Measurements from ENCODE around the gene HSPB6.

The HSPB6 gene

DNA sequence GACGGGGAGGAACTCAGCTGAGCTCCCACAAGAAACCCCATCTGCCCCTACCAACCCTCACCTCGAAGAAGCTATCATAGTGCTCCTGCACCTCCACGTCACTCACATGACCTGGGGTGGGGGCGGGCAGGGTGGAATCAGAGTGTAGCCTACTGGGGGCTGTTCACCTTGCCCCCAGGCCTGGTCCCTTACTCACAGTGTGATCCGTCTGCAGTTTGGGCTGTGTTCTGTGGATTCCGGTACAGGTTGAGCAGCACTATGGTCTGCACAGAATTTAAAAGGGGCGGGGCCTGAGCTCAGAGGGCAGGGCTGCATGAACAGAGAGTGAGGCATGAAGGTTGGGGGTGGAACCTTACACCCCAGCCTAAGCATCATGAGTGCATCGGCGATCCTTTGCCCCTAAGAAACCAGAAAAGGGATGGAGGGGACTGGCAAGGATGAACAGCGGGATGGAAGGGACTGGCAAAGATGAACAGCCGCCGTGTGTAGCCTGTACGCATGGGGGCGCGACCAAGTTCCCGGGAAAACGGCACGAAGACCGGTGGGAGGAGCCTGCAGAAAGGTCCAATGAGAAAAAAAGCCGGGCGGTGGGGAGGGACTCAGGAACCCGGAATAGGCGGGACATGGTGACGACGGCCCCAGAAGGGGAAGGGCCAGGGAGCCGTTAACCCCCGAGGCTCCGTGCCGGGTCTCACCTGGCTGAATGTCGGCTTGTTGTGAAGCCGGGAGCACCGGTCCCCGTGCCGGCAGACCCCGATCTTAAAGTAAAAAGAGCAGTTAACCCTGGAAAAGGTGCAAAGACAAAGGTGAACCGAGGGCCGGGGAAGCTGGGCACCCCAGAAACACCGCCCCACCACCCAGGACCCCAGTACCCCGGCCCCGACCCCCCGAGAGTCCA is 12.2 kb downstream of the HSPB6 start:
- peak; percentile 85 to 93 for DNase-seq

- no peak for DNase-seq
Measured at GRCh38 chr19:35743640-35744429, 13.0 kb downstream of the HSPB6 start.

DNA sequence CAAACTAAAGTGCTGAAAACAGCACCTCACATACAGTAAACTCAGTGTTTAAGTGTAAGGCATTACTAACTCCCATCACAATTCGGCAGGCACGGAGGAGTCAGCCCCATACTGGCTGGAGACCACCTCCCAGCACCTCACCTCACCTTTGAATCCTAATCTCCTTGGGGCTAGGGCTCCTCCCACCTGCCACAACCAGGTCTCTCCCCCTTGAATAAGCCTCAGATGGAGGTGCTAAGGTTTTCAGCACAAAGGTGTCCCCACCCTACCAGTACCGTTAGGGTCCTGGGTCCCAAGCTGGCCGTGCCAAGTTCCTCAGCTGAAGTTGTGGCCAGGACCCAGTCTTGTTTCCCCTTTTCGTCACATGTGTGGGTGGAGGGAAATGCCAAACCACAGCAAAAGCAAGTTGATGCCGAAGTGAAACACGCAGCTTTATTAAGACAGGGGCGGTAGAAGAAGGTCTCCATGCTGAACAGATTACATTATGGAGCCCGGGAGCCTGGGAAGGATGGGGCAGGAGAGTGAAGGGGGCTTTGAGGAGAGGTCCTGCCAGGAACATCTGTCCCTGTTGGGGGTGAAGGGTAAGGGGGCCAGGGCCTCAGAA is 14.6 kb downstream of the HSPB6 start, which contains the start of gene IGFLR1:
TSS of gene IGFLR1 (minus strand) at position 332 of the 604 bp plus-strand sequence. CDS start 1,272 bp downstream, outside the sequence.
- peak; percentile 67 to 71 for DNase-seq

DNA sequence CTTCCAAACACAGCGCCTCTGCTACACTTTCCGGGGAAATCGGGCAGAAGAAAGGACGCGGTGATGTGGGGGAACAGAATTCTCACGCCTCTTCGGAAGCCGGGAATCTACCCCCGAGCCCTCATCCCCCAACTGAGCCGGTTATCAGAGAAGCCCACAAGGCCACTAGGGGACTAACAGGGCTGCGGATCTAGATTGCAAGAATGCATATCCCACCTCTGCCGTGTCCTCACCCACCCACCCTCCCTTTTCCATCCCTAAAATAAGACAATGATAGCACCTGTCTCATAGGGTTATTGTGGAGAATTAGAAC is 15.7 kb downstream of the HSPB6 start:
- DNase-seq: no peak

- peak; percentile 94 to 97 for DNase-seq
Measured at GRCh38 chr19:35740423-35741202, 16.2 kb downstream of the HSPB6 start.

DNA sequence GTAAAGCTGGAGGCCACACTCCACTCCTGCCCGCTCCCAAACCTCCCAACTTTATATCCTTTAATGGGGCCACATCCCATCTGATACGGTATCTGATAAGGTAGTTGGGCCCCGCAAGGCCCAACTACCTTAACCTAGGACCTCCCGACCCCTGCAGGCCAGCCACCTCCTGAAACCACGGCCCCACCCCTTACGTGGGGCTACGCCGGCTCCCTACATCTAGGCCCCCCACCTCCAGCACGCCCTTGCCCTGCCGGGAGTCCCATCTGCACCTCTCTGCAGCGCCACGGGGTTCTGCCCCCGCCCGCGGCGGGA is 16.8 kb downstream of the HSPB6 start:
- DNase-seq: no peak

DNA sequence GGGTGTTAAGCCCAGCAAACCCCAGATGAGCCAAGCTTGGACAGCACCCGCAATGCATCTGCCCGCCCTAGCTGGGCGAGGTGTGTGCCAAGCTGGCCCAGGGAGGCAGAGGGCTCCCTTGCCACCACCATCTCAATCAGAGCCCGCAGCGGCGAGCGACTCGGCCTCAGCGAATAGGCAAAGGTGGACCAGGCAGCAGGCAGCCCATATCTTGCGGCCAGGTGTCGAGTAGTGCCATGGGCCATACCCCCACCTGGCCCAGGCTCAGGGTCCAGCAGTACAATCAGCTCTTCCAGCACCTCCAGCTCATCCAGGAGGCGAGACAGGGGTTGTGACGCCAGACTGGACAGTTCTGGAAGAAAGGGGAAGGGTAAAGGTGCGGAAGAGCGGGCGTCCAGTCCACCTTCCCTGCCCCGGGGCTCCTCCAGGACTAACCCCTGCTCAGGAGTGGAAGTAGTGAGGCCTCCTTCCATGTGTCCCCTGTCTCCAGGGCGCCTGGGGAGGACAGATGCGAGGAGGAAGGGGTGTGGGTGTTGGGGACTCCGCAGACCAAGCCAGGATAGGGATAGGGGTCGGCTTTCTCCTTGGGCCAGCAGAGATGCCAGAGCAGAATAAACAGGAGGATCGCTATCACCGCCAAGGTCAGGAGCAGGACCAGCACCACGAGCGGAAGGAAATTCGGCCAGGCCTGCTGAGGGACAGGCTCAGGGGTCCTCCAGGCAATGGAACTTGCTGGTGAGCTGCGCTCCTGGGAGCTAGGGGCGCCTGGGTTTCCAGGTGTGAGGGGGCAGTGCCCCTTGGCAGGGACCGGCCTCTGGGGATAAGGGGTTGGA is 17.3 kb downstream of the HSPB6 start:
- DNase-seq: no peak

- DNase-seq: no peak
Measured at GRCh38 chr19:35738887-35739229, 18.0 kb downstream of the HSPB6 start.

- no peak for DNase-seq
Measured at GRCh38 chr19:35738021-35738886, 18.6 kb downstream of the HSPB6 start.

DNA sequence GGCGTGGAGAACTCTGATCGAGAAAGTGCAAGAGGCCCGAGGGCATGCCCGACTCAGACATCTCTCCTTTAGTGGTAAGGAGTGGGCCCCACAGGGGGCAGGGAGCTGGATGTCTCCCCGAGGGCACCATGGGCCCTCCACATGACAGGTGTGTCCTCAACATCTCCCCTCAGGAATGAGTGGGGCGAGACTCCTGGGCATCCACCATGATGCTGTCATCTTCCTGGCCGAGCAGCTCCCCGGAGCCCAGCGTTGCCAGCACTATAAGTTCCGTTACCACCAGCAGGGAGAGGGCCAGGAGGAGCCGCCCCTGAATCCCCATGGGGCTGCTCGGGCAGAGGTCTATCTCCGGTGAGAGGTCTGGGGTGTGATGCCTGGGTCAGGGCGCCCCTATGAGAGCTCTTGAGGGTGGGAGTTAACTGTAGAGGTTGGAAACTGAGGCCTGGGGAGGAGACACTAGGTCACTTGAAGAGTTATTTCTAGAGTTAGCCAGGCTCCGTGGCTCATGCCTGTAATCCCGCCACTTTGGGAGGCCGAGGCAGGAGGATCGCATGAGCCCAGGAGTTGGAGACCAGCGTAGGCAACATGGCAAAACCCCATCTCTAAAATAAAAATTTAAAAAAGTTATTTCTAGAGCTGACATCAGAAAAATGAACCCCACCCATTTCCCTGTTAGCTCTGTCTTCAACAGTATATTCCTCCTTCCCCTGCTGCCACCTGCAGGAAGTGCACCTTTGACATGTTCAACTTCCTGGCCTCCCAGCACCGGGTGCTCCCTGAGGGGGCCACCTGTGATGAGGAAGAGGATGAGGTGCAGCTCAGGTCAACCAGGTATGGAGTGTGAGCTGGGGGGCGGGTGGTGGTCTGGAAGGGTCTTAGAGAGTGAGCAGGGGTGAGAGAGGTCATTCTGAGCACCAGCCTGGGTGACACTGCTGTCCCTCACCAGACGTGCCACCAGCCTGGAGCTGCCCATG is 19.6 kb downstream of the HSPB6 start:
- no peak for DNase-seq

DNA sequence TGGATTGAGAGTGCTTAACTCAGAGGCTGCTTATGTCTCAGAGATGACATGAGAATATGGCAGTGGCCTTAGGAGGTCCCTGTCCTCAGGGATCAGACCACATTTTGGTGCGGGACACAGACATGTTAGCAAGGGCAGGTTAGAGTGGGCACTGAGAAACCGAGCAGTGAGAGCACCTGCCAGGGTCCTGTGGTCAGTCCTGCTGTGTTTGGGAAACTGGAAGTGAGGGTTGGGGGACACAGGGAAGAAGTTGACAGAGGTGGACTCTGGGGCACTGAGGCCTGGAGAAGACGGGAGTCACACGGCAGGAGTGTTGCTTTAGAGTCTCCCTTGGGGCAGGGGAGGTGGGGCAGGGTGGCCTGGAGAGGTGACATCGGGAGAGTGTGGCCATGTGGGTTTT is 21.9 kb downstream of the HSPB6 start:
- no peak for DNase-seq

DNA sequence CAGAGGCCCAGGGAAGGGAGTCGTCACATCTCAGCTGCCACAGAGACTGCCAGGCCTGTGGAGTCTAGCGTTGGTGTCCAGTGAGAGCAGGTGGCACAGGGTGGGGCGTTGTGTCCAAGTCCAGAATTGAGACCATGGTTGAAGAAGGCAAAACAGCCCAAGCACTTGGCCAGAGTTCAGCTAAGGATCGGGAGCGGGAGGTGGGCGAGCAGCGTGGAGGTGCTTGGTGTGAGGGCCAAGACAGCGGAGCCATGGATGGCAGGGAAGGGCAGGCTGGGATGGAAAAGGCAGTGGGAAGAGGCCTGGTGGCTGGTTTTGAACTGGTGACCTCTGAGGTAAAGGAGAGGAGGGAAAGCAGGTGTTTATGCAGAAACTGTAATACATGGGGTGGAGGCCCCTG is 22.6 kb downstream of the HSPB6 start:
- no peak for DNase-seq

GRCh38 chr19:35733180-35734125 is 23.4 kb downstream of the HSPB6 start:
- DNase-seq: no peak

DNA sequence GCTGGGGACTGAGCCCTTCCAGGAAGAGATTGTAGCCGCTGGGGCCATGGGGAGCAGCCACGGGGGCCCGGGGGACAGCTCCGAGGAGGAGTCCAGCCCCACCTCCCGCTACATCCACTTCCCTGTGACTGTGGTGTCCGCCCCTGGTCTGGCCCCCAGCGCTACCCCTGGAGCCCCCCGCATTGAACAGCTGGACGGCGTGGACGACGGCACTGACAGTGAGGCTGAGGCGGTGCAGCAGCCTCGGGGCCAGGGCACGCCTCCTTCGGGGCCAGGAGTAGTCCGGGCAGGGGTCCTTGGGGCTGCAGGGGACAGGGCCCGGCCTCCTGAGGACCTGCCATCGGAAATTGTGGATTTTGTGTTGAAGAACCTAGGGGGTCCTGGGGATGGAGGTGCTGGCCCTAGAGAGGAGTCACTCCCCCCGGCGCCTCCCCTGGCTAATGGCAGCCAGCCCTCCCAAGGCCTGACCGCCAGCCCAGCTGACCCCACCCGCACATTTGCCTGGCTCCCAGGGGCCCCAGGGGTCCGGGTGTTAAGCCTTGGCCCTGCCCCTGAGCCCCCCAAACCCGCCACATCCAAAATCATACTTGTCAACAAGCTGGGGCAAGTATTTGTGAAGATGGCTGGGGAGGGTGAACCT is 24.2 kb downstream of the HSPB6 start:
- no peak for DNase-seq

- no peak for DNase-seq
Measured at GRCh38 chr19:35731779-35732405, 24.9 kb downstream of the HSPB6 start.

DNA sequence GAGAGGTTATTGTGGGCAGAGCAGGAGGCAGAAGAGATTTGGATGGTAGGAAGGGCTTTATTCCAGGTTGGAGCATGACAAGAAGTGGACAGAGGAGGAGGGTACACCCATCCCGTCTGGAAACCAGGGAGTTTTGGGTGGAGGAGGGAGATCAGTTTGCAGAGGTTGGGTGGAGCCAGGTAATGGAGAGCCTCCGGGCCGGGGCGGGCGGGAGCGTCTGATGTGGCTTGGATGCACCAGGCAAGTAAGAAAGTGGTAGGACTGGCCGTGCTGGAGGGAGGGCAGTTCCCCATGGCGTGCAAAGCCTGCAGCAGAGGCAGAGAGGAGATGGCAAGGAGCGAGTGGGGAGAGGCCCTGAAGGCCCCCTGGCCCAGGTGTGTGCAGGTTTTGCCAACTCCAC is 25.5 kb downstream of the HSPB6 start:
- no peak for DNase-seq

DNA sequence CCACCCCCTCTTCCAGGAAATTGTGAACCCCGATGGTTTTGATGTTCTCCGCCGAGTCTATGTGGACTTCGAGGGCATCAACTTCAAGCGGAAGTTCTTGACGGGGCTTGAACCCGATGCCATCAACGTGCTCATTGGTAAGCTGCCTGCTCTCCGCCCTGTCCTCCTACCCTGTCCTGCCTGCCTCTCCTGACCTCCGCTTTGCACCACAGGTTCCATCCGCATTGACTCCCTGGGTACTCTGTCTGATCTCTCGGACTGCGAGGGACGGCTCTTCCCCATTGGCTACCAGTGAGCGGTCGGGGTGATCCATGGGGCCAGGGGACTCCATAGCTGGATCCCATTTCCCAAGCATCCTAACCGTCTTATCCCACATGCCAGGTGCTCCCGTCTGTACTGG is 26.5 kb downstream of the HSPB6 start:
- DNase-seq: no peak

- no peak for DNase-seq
Measured at GRCh38 chr19:35729763-35730162, 27.1 kb downstream of the HSPB6 start.
